K562 (cell line): ENCODE data around the gene TANK. TPM values are rescaled to one million over a fixed set of nuclear protein-coding genes. Genes with fewer than 3 reads are reported as not detected.

Experiments used
- ATAC-seq: fragments of 200-7000 bp; cut with Tn5 transposase; 3 replicates; pipeline ENCODE4 v1.9.1; 2020; ENCODE audit warnings: moderate library complexity
- BruUV-seq: library from RNA; stranded (reverse); fragments of 400-500 nt; replicated peaks from 2 replicates; lab custom pipeline; 2021; lab: Mats Ljungman, UMichigan
- CTCF ChIA-PET: fragments of 300-600 bp; formaldehyde crosslinking; extraction: SDS; loops from one replicate; lab custom pipeline; 2021; ENCODE audit warnings: low intra/inter-chr PET ratio; lab: Yijun Ruan, JAX
- POLR2A ChIA-PET: fragments of 300-600, 350-650 bp; sonication (Branson Sonifier 250); formaldehyde crosslinking; extraction: SDS; loops from one replicate; lab custom pipeline; 2021; ENCODE audit warnings: antibody characterized with exemption, inconsistent platforms; lab: Yijun Ruan, JAX
- DNase-seq, 4 experiments: peaks; one replicate each; pipeline versions ENCODE4 v3.0.0 to v3.0.0-alpha.2; 2011 to 2018; ENCODE audit warnings: low spot score in 3 of 4, mixed read lengths in 3 of 4; ENCODE audit errors: extremely low read depth in 1 of 4
- FAIRE-seq: peaks from 2 replicates; lab custom pipeline; 2011; peaks lifted over from hg19 to GRCh38; lab: Jason Lieb, UNC
- H2AFZ ChIP-seq: 2 replicates; pipeline ENCODE4 v1.6.0; 2011; ENCODE audit warnings: low read depth, low read length, control low read depth, inconsistent platforms
- H3K27ac ChIP-seq: fragments of 200-600 bp; 3 replicates; pipeline ENCODE4 v1.8.0; 2011; ENCODE audit warnings: low read depth, mild to moderate bottlenecking, control low read depth, inconsistent platforms, low read length, moderate library complexity, mixed read lengths; ENCODE audit errors: extremely low read depth
- H3K27me3 ChIP-seq, 2 experiments: fragments of 300-600 bp in 1 of 2; 2 replicates in 1 of 2; 3 replicates in 1 of 2; pipeline versions ENCODE4 v1.6.0 to v1.8.0; 2011; ENCODE audit warnings: inconsistent platforms in 2 of 2, low read length in 2 of 2, mild to moderate bottlenecking in 1 of 2, mixed read lengths in 1 of 2, moderate library complexity in 1 of 2; ENCODE audit not compliant: control insufficient read depth in 2 of 2, insufficient read depth in 2 of 2
- H3K36me3 ChIP-seq: fragments of 300-600 bp; 3 replicates; pipeline ENCODE4 v1.8.0; 2011; ENCODE audit warnings: mild to moderate bottlenecking, low read length, inconsistent platforms; ENCODE audit not compliant: control insufficient read depth, insufficient read depth
- H3K4me1 ChIP-seq, 2 experiments: fragments of 200-600 bp in 1 of 2; replicated peaks in 1 of 2; 2 replicates in 1 of 2; 3 replicates in 1 of 2; pipeline versions ENCODE4 v1.5.1 to v1.8.0; 2011; ENCODE audit warnings: inconsistent platforms in 2 of 2, low read length in 2 of 2, mild to moderate bottlenecking in 1 of 2, mixed read lengths in 1 of 2, moderate library complexity in 1 of 2; ENCODE audit not compliant: control insufficient read depth in 2 of 2, insufficient read depth in 2 of 2
- H3K4me2 ChIP-seq: 2 replicates; pipeline ENCODE4 v1.6.1; 2011; ENCODE audit warnings: low read length, control low read depth, inconsistent platforms, mixed read lengths; ENCODE audit not compliant: insufficient read depth
- H3K4me3 ChIP-seq: fragments of 200-600 bp; sonication (generic), shearing (Covaris generic); 2 replicates; pipeline ENCODE4 v1.5.1; 2016; ENCODE audit warnings: control low read depth, inconsistent platforms
- H3K79me2 ChIP-seq: fragments of 200-600 bp; 3 replicates; pipeline ENCODE4 v1.8.0; 2011; ENCODE audit warnings: low read length, inconsistent platforms; ENCODE audit not compliant: control insufficient read depth, insufficient read depth
- H3K9ac ChIP-seq, 2 experiments: 2 replicates each; pipeline versions ENCODE4 v1.6.0 to v1.6.1; 2011; ENCODE audit warnings: low read depth in 2 of 2, low read length in 2 of 2, control low read depth in 1 of 2, inconsistent platforms in 1 of 2, mild to moderate bottlenecking in 1 of 2, mixed read lengths in 1 of 2; ENCODE audit not compliant: insufficient read depth in 1 of 2
- H3K9me1 ChIP-seq: one replicate; pipeline ENCODE4 v1.6.0; 2011; ENCODE audit warnings: inconsistent platforms, mild to moderate bottlenecking, low read length, moderate library complexity; ENCODE audit not compliant: control insufficient read depth, insufficient read depth
- H3K9me3 ChIP-seq: replicated peaks from 2 replicates; pipeline ENCODE4 v1.5.1; 2011; ENCODE audit warnings: low read depth, low read length, inconsistent platforms; ENCODE audit not compliant: control insufficient read depth, insufficient read depth
- H4K20me1 ChIP-seq: replicated peaks from 2 replicates; pipeline ENCODE4 v1.6.1; 2011; ENCODE audit warnings: low read length, inconsistent platforms, mixed read lengths; ENCODE audit not compliant: control insufficient read depth, insufficient read depth
- PCBP1 ChIP-seq: fragments of 200-400 bp; formaldehyde crosslinking; IDR thresholded peaks from 2 replicates; pipeline ENCODE4 v1.6.1; 2018; ENCODE audit warnings: mild to moderate bottlenecking, low read depth, low read length; ENCODE audit not compliant: poor library complexity, severe bottlenecking
- POLR2G ChIP-seq: fragments of 200-400 bp; formaldehyde crosslinking; IDR thresholded peaks from 2 replicates; pipeline ENCODE4 v1.6.1; 2017; ENCODE audit warnings: low read depth, mild to moderate bottlenecking, antibody characterized with exemption, low read length, moderate library complexity
- ZBTB33 ChIP-seq: sonication (generic); formaldehyde crosslinking; IDR thresholded peaks from 2 replicates; pipeline ENCODE4 v1.8.1; 2023; ENCODE audit warnings: mild to moderate bottlenecking, missing genetic modification reagents
- ZKSCAN1 ChIP-seq: fragments of 150-350 bp; IDR thresholded peaks from 2 replicates; pipeline ENCODE4 v1.6.1; 2016; ENCODE audit warnings: low read depth, low read length
- WGBS: fragments of 100-300 bp; shearing (Covaris generic); methylation state at CpG from one replicate; pipeline ENCODE4 v1.1.6; 2016; ENCODE audit warnings: low coverage, mixed read lengths; ENCODE audit not compliant: insufficient coverage; ENCODE audit errors: missing lambda C conversion rate; 5-methylcytosine and 5-hydroxymethylcytosine counted together
- in situ Hi-C: fragments of 300-500 bp; cut with MboI; formaldehyde crosslinking; loops from 4 replicates; pipeline ENCODE4 v1.15.0; 2018; ENCODE audit warnings: inconsistent platforms, mixed read lengths
- intact Hi-C: fragments of 100-400 bp; cut with micrococcal nuclease; formaldehyde crosslinking; loops from 2 replicates; pipeline ENCODE4 v1.14.2; 2022
- polyA plus RNA-seq, 8 experiments: library from polyadenylated mRNA; depleted of rRNA in 4 of 8; stranded (reverse) in 5 of 8; unstranded in 3 of 8; fragments of >200 nt; fragmentation: Nextera tagmentation in 2 of 8; fragmentation: Illumina TruSeq in 1 of 8; extraction: Ambion mirVana in 2 of 8; extraction: Trizol in 1 of 8; gene quantifications; 2 replicates each; pipeline versions ENCODE4 v1.2.1 to v1.2.3, GENCODE V29; 2011 to 2014; ENCODE audit warnings: inconsistent platforms in 1 of 8, missing spikeins in 1 of 8
- total RNA-seq, 7 experiments: library from RNA; depleted of rRNA in 6 of 7; stranded (reverse); fragments of >200 nt in 6 of 7; fragmentation: Illumina TruSeq in 2 of 7; extraction: Trizol in 2 of 7; gene quantifications; 2 replicates each; pipeline versions ENCODE4 v1.2.1 to v1.2.3, GENCODE V29; 2011 to 2021; ENCODE audit warnings: low replicate concordance in 1 of 7

TANK gene
- total and polyA plus RNA-seq, 9 of the 15 experiments (the other 6 are each of a cell fraction or from before 2014, with no cell fraction given): 43.0 to 91.5 (median 54.4) TPM

- in situ Hi-C loops: no loop called here
- Histone ChIP-seq H4K20me1 (no peaks in the 10 kb centered on the region), H2AFZ (no peak overlapping the region), H3K4me1 (no peaks in the 10 kb centered on the region; a peak in 1 of 5 replicates), H3K9me1 (no peaks in the 10 kb centered on the region), H3K79me2 (no peaks in the 10 kb centered on the region), H3K4me3 (no peak overlapping the region), H3K27me3 (no peaks in the 10 kb centered on the region), H3K9ac (no peak overlapping the region), H3K4me2 (no peak overlapping the region), H3K27ac (no peak overlapping the region), H3K36me3 (peaks cover 18% of the 10 kb centered on the region; the same call in 2 of the 3 replicates), H3K9me3 (peaks cover 1% of the 10 kb centered on the region; the same call in 1 of the 2 replicates)
- intact Hi-C loops: no loop called here
- POLR2A ChIA-PET: no interaction called here
- no TSS peak for BruUV-seq
- WGBS: 98% methylated on average over 31 of the region's 78 CpGs
- CTCF ChIA-PET: no interaction called here
- no peak for DNase-seq
- TF ChIP-seq PCBP1: peak; percentile 56
- TF ChIP-seq POLR2G: peak; percentile 64
- TF ChIP-seq ZKSCAN1: no peak
- peak; percentile 83 for TF ChIP-seq ZBTB33 (CRISPR knock-in tag)
- no peak for FAIRE-seq
- no peak for ATAC-seq
These were observed 78.5 kb downstream of the TANK start for GRCh38 chr2:161238560-161239325.
